H1 (cell line): ENCODE measurements around the gene CKS1B. TPM values are rescaled to one million over a fixed set of nuclear protein-coding genes. Genes with fewer than 3 reads are reported as not detected.

Experiments used
- CTCF ChIA-PET: fragments of 300-600 bp; sonication (Branson Sonifier 250); formaldehyde crosslinking; loops from one replicate; lab custom pipeline; 2021; ENCODE audit not compliant: partially characterized antibody; lab: Charles Lee
- POLR2A ChIA-PET: fragments of 300-600 bp; sonication (Branson Sonifier 250); formaldehyde crosslinking; loops from one replicate; lab custom pipeline; 2021; ENCODE audit warnings: inconsistent platforms; ENCODE audit not compliant: partially characterized antibody; lab: Charles Lee
- DNase-seq, 2 experiments: peaks; one replicate each; pipeline versions ENCODE4 v3.0.0 to v3.0.0-alpha.2; 2010 to 2022; ENCODE audit warnings: low spot score in 2 of 2, low read depth in 1 of 2, mixed read lengths in 1 of 2
- FAIRE-seq: peaks from 2 replicates; lab custom pipeline; 2011; peaks lifted over from hg19 to GRCh38; lab: Jason Lieb, UNC
- H2AFZ ChIP-seq: 2 replicates; pipeline ENCODE4 v1.8.1; 2012; ENCODE audit warnings: low read length, inconsistent platforms
- H2AK5ac ChIP-seq: 2 replicates; pipeline ENCODE4 v1.6.1; 2013; ENCODE audit warnings: low read depth, low read length
- H2BK120ac ChIP-seq: replicated peaks from 2 replicates; pipeline ENCODE3; 2013; ENCODE audit warnings: low read depth, low read length, inconsistent platforms
- H2BK12ac ChIP-seq: 2 replicates; pipeline ENCODE4 v1.6.1; 2013; ENCODE audit warnings: low read depth, low read length
- H2BK15ac ChIP-seq: 2 replicates; pipeline ENCODE4 v1.6.1; 2013; ENCODE audit warnings: low read length
- H2BK20ac ChIP-seq: 2 replicates; pipeline ENCODE4 v1.6.1; 2013; ENCODE audit warnings: low read length
- H2BK5ac ChIP-seq: 2 replicates; pipeline ENCODE4 v1.6.1; 2013; ENCODE audit warnings: low read depth, low read length
- H3K14ac ChIP-seq: 2 replicates; pipeline ENCODE4 v1.6.1; 2013; ENCODE audit warnings: inconsistent platforms; ENCODE audit not compliant: insufficient read length
- H3K18ac ChIP-seq: 2 replicates; pipeline ENCODE4 v1.6.1; 2013; ENCODE audit warnings: low read length; ENCODE audit errors: extremely low read depth
- H3K23ac ChIP-seq: 2 replicates; pipeline ENCODE4 v1.6.1; 2013; ENCODE audit warnings: inconsistent platforms; ENCODE audit not compliant: insufficient read length
- H3K23me2 ChIP-seq: 2 replicates; pipeline ENCODE4 v1.6.1; 2013; ENCODE audit warnings: low read depth, low read length
- H3K27ac ChIP-seq: 2 replicates; pipeline ENCODE4 v1.6.1; 2011; ENCODE audit warnings: low read depth, low read length, inconsistent platforms
- H3K27me3 ChIP-seq, 4 experiments: replicated peaks in 1 of 4; 1 replicate in 1 of 4; 2 replicates in 3 of 4; pipeline versions ENCODE4 v1.6.1 to v1.8.1; 2011 to 2013; ENCODE audit warnings: low read length in 3 of 4, mild to moderate bottlenecking in 3 of 4, inconsistent platforms in 2 of 4, mixed read lengths in 2 of 4, moderate library complexity in 1 of 4; ENCODE audit not compliant: control insufficient read depth in 3 of 4, insufficient read depth in 3 of 4; ENCODE audit errors: extremely low read depth in 1 of 4
- H3K36me3 ChIP-seq, 4 experiments: 2 replicates each; pipeline versions ENCODE4 v1.6.1 to v1.8.1; 2011 to 2013; ENCODE audit warnings: mild to moderate bottlenecking in 4 of 4, low read length in 3 of 4, moderate library complexity in 2 of 4, control low read depth in 1 of 4, inconsistent platforms in 1 of 4; ENCODE audit not compliant: insufficient read depth in 4 of 4, control insufficient read depth in 2 of 4
- H3K4ac ChIP-seq: replicated peaks from 2 replicates; pipeline ENCODE3; 2013; ENCODE audit warnings: low read length, low read depth, mixed read lengths, inconsistent platforms; ENCODE audit not compliant: insufficient read length
- H3K4me1 ChIP-seq, 4 experiments: replicated peaks in 1 of 4; 1 replicate in 1 of 4; 2 replicates in 3 of 4; pipeline versions ENCODE4 v1.6.1 to v1.8.1; 2011 to 2013; ENCODE audit warnings: low read length in 3 of 4, inconsistent platforms in 2 of 4, mixed read lengths in 1 of 4; ENCODE audit not compliant: insufficient read depth in 4 of 4, control insufficient read depth in 3 of 4
- H3K4me2 ChIP-seq, 2 experiments: 2 replicates each; pipeline versions ENCODE4 v1.6.1 to v1.8.1; 2011 to 2013; ENCODE audit warnings: low read depth in 2 of 2, low read length in 2 of 2, control low read depth in 1 of 2, inconsistent platforms in 1 of 2, mild to moderate bottlenecking in 1 of 2; ENCODE audit not compliant: insufficient read depth in 1 of 2
- H3K4me3 ChIP-seq, 4 experiments: fragments of 200-600, 300-600 bp in 1 of 4; sonication (generic), shearing (Covaris generic), sonication (Bioruptor Twin) in 1 of 4; 2 replicates each; pipeline versions ENCODE4 v1.5.1 to v1.8.1; 2011 to 2016; ENCODE audit warnings: low read length in 4 of 4, low read depth in 3 of 4, control low read depth in 2 of 4, inconsistent platforms in 2 of 4, mild to moderate bottlenecking in 2 of 4, mixed read lengths in 1 of 4, moderate library complexity in 1 of 4; ENCODE audit not compliant: insufficient read depth in 2 of 4; ENCODE audit errors: extremely low read depth in 1 of 4
- H3K56ac ChIP-seq: replicated peaks from 2 replicates; pipeline ENCODE3; 2013; ENCODE audit warnings: low read depth, mild to moderate bottlenecking, mixed read lengths, low read length, inconsistent platforms; ENCODE audit not compliant: insufficient read length
- H3K79me1 ChIP-seq: 2 replicates; pipeline ENCODE4 v1.6.1; 2013; ENCODE audit warnings: low read depth, low read length, control low read depth
- H3K79me2 ChIP-seq, 2 experiments: 2 replicates each; pipeline versions ENCODE4 v1.6.1 to v1.8.1; 2012 to 2013; ENCODE audit warnings: low read length in 2 of 2, mild to moderate bottlenecking in 2 of 2, inconsistent platforms in 1 of 2; ENCODE audit not compliant: insufficient read depth in 2 of 2, control insufficient read depth in 1 of 2
- H3K9ac ChIP-seq, 4 experiments: replicated peaks in 1 of 4; 1 replicate in 1 of 4; 2 replicates in 3 of 4; pipeline versions ENCODE4 v1.6.1 to v1.8.1; 2011 to 2013; ENCODE audit warnings: low read depth in 3 of 4, low read length in 3 of 4, control low read depth in 2 of 4, mild to moderate bottlenecking in 2 of 4, moderate library complexity in 2 of 4, inconsistent platforms in 1 of 4; ENCODE audit errors: extremely low read depth in 1 of 4
- H3K9me3 ChIP-seq, 2 experiments: 2 replicates each; pipeline versions ENCODE4 v1.6.1 to v1.8.1; 2012 to 2013; ENCODE audit warnings: mild to moderate bottlenecking in 2 of 2, moderate library complexity in 2 of 2, control low read depth in 1 of 2, inconsistent platforms in 1 of 2, low read depth in 1 of 2, low read length in 1 of 2, mixed read lengths in 1 of 2; ENCODE audit not compliant: insufficient read depth in 2 of 2
- H4K20me1 ChIP-seq, 2 experiments: replicated peaks in 1 of 2; 2 replicates each; pipeline versions ENCODE3 to v1.8.1; 2011 to 2013; ENCODE audit warnings: inconsistent platforms in 2 of 2, low read length in 2 of 2, mild to moderate bottlenecking in 1 of 2; ENCODE audit not compliant: insufficient read depth in 2 of 2, control insufficient read depth in 1 of 2
- H4K5ac ChIP-seq: 2 replicates; pipeline ENCODE4 v1.6.1; 2013; ENCODE audit warnings: low read length, low read depth, mixed read lengths, inconsistent platforms; ENCODE audit not compliant: insufficient read length
- H4K8ac ChIP-seq: 2 replicates; pipeline ENCODE4 v1.8.0; 2013; ENCODE audit warnings: mild to moderate bottlenecking, moderate library complexity, low read length, inconsistent platforms; ENCODE audit not compliant: insufficient read depth; ENCODE audit errors: extremely low read depth
- H4K91ac ChIP-seq: replicated peaks from 2 replicates; pipeline ENCODE3; 2013; ENCODE audit warnings: low read length, mixed read lengths, inconsistent platforms; ENCODE audit not compliant: insufficient read length
- ATF2 ChIP-seq: IDR thresholded peaks from 2 replicates; pipeline ENCODE4 v1.6.1; 2012; ENCODE audit warnings: low read length, inconsistent platforms
- BCL11A ChIP-seq, 2 experiments: IDR thresholded peaks; one replicate each; pipeline ENCODE4 v1.6.1; 2011; ENCODE audit warnings: low read depth in 2 of 2, low read length in 2 of 2, mild to moderate bottlenecking in 2 of 2
- CBX8 ChIP-seq: fragments of 300-800, 300-1000 bp; sonication (generic); IDR thresholded peaks from 2 replicates; pipeline ENCODE4 v1.7.1; 2016; ENCODE audit warnings: low read depth, low read length, borderline replicate concordance
- CREB1 ChIP-seq: IDR thresholded peaks from 2 replicates; pipeline ENCODE4 v1.6.1; 2012; ENCODE audit warnings: inconsistent platforms
- EP300 ChIP-seq, 2 experiments: IDR thresholded peaks; 1 replicate in 1 of 2; 2 replicates in 1 of 2; pipeline ENCODE4 v1.6.1; 2011 to 2012; ENCODE audit warnings: low read depth in 2 of 2, low read length in 2 of 2, mild to moderate bottlenecking in 2 of 2, borderline replicate concordance in 1 of 2, inconsistent platforms in 1 of 2, moderate library complexity in 1 of 2
- NRF1 ChIP-seq: IDR thresholded peaks from 2 replicates; pipeline ENCODE4 v1.6.1; 2011; ENCODE audit warnings: mild to moderate bottlenecking, low read depth, low read length, improper control_type of control experiment
- RBBP5 ChIP-seq: IDR thresholded peaks from 2 replicates; pipeline ENCODE4 v1.7.1; 2012; ENCODE audit warnings: low read depth, mild to moderate bottlenecking, inconsistent platforms, low read length, moderate library complexity, borderline replicate concordance
- TAF7 ChIP-seq: optimal IDR thresholded peaks from 2 replicates; pipeline ENCODE3; 2011; ENCODE audit warnings: low read depth, mild to moderate bottlenecking, inconsistent platforms, low read length, moderate library complexity, borderline replicate concordance
- YY1 ChIP-seq: IDR thresholded peaks from 2 replicates; pipeline ENCODE4 v1.6.1; 2011; ENCODE audit warnings: low read depth, mild to moderate bottlenecking, low read length
- WGBS, 2 experiments: shearing (Covaris generic) in 1 of 2; methylation state at CpG; one replicate each; pipeline versions ENCODE4 v1.1.6 to v1.1.7; 2013 to 2015; ENCODE audit warnings: low lambda C conversion rate in 2 of 2, mixed read lengths in 2 of 2, inconsistent platforms in 1 of 2, low coverage in 1 of 2, missing lambda C conversion rate in 1 of 2; ENCODE audit not compliant: insufficient replicate concordance in 2 of 2, insufficient coverage in 1 of 2, insufficient read length in 1 of 2; ENCODE audit errors: extremely low coverage in 1 of 2, missing lambda C conversion rate in 1 of 2; 5-methylcytosine and 5-hydroxymethylcytosine counted together
- polyA plus RNA-seq, 7 experiments: library from polyadenylated mRNA; depleted of rRNA in 3 of 7; stranded (reverse) in 5 of 7; unstranded in 2 of 7; fragments of >200 nt in 5 of 7; fragments of 200-250 nt in 2 of 7; gene quantifications; 1 replicate in 5 of 7; 2 replicates in 1 of 7; 4 replicates in 1 of 7; pipeline versions ENCODE4 v1.2.1 to v1.2.3, GENCODE V29; 2011 to 2013; ENCODE audit warnings: missing spikeins in 2 of 7, mixed read lengths in 2 of 7
- total RNA-seq: library from RNA; stranded (reverse); fragmentation: NEBNext Ultra II Directional; extraction: Animal tissue kit (Norgen Biotek cat#: 25700); gene quantifications from 2 replicates; pipeline ENCODE4 v1.2.1, GENCODE V29; 2021

The CKS1B gene
- total and polyA plus RNA-seq, 2 of the 8 experiments (the other 6 are each of a cell fraction or from before 2014, with no cell fraction given), result 294 to 1,025 TPM

DNA sequence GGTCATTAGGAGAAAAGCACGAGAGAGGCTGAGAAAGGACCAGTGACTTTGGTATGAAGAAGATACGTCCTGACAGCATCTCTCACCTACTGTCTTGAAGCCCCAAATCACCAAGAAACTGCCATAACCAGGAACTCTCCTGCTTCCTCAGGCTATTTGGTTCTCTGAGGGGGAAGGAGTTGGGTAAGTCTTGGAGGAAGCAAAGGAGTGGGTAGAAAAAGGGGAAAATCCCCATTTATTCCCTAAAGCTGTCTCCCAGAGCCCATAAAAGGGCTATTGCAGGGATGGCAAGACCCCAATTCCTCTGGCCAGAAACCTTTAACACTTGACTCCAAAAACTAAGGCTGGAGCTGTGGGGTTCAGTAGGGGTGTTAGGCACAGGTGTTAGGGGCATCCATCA, 16.4 kb upstream of the CKS1B start:
- no peak overlapping the region for H3K4ac ChIP-seq
- POLR2A ChIA-PET, result interaction anchor here (1.4 to 18.6 kb wide), 2 partner anchors 13 to 26 kb away, joined by 5 to 662 read pairs; partner anchors contain the start of genes CKS1B, FLAD1, LENEP and SHC1
- no peak for TF ChIP-seq EP300 (IDR thresholded peaks at IDR 0.05; ENCODE audit: borderline replicate concordance in 1 of 2, low read depth in 2 of 2, low read length in 2 of 2)
- no peak for TF ChIP-seq CBX8
- TF ChIP-seq RBBP5, result no peak
- TF ChIP-seq YY1, result no peak
- no peak for TF ChIP-seq TAF7
- TF ChIP-seq BCL11A (IDR thresholded peaks at IDR 0.05; ENCODE audit: low read depth in 2 of 2, low read length in 2 of 2), result no peak
- no peak for TF ChIP-seq NRF1
- TF ChIP-seq ATF2, result no peak
- TF ChIP-seq CREB1, result no peak

More for the DNA sequence above, 16.4 kb upstream of the CKS1B start:
- H2AK5ac ChIP-seq, result no peak overlapping the region
- H2BK15ac ChIP-seq, result no peak overlapping the region
- H2BK5ac ChIP-seq, result no peak overlapping the region
- peaks cover 3 to 6% (median 5%) of the 10 kb centered on the region in 4 experiments; a peak in 5 of 8 replicates for H3K36me3 ChIP-seq
- H3K27me3 ChIP-seq, result no peaks in the 10 kb centered on the region; a peak in 1 of 7 replicates
- CTCF ChIA-PET, result interaction anchor here (1.7 to 9.8 kb wide), 3 partner anchors 12 to 127 kb away, joined by 4 to 132 read pairs (median 18); partner anchors contain the start of genes LENEP and SHC1
- H3K4me2 ChIP-seq, result no peak overlapping the region
- no peak overlapping the region for H2BK20ac ChIP-seq
- H4K20me1 ChIP-seq, result peaks cover 1 to 10% of the 10 kb centered on the region in 2 experiments
- FAIRE-seq (no peak), DNase-seq (no peak)
- H3K56ac ChIP-seq, result no peak overlapping the region
- peaks cover 10% of the 10 kb centered on the region for H3K79me1 ChIP-seq
- H3K18ac ChIP-seq, result no peak overlapping the region
- H3K79me2 ChIP-seq, result peaks cover 0 to 17% of the 10 kb centered on the region in 2 experiments
- H3K27ac ChIP-seq, result no peak overlapping the region
- H3K9me3 ChIP-seq, result no peaks in the 10 kb centered on the region
- no peak overlapping the region for H2BK12ac ChIP-seq
- no peak overlapping the region for H3K14ac ChIP-seq
- H4K5ac ChIP-seq, result no peak overlapping the region
- H3K4me3 ChIP-seq, result no peak overlapping the region
- 88% methylated on average over 2 of the region's 2 CpGs; no CpG with 5 or more reads in 1 of the 2 experiments for WGBS, 2 experiments
- no peak overlapping the region for H4K8ac ChIP-seq
- H3K4me1 ChIP-seq, result peaks cover 4 to 31% (median 9%) of the 10 kb centered on the region in 4 experiments
- H4K91ac ChIP-seq, result no peak overlapping the region
- peaks cover 5% of the 10 kb centered on the region for H3K23me2 ChIP-seq
- no peak overlapping the region for H3K9ac ChIP-seq
- H3K23ac ChIP-seq, result no peak overlapping the region
- no peak overlapping the region for H2BK120ac ChIP-seq
- H2AFZ ChIP-seq, result no peak overlapping the region
